ENCODE measurements around the gene C2orf92.
"Not testable (repeated sequence)": the region's sequence is repeated elsewhere in the genome, so short reads cannot be mapped to it uniquely, and the experiment has no call there.

DNA sequence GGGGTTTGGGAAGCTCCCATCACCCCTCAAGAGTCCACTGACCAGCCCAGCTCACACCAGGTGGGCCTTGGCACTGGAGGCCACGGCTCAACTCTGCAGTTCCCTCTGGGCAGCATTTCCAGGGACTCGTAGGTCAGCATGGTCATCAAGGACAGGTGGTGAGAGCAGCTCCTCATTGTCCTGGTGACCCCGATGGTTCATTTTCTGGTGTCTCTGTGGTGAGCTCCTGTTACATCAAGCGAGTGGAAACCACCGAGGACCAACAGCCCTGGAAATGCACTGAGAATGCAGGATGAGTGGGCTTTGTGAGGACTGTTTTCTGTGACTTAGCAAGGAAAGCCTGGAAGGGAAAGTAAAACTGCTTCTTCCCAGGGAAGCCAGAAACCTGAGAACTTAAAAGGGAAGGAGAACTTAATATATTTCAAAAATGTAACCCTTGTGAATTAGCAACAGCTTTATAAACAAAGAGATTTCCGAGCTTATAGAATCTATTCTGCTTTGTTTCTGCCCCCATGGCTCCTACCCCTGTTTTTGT lies 3.2 kb downstream of the C2orf92 start:
- not testable (repeated sequence) for TF ChIP-seq EZH2phosphoT487 (IDR thresholded peaks at IDR 0.05; ENCODE audit: insufficient read depth, low read depth); EZH2 (IDR thresholded peaks at IDR 0.05; ENCODE audit: insufficient read depth, poor library complexity, severe bottlenecking)

Data from GM23248 (cell line).